ENCODE results near the gene LSM5.
"Not testable (repeated sequence)": the region's sequence is repeated elsewhere in the genome, so short reads cannot be mapped to it uniquely, and the experiment has no call there.

The LSM5 gene

GRCh38 chr7:32501522-32501921 lies 11.3 kb upstream of the LSM5 start:
- no peak for DNase-seq

DNA sequence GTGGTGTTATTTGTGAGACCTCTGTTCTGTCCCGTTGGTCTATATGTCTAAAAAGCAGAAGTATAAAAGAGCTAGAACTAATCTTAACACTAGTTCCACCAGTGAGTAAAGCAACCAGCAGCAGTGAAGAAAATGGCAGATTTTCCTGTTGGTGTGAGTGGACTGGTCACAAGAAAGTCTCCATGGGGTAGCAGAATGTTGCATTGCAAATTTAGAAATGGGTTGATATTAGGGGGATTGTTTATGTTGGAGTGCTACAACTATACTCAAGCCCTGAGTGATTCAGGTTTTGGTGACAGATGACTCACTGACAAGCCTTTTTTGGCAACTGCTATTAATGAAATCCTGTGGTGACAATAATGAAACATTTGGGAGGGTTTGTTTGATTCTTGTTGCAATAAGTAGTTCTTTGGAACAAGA lies 10.8 kb upstream of the LSM5 start:
- DNase-seq, result no peak

GRCh38 chr7:32500216-32500615 lies 10.0 kb upstream of the LSM5 start:
- DNase-seq, result not testable (repeated sequence)

DNA sequence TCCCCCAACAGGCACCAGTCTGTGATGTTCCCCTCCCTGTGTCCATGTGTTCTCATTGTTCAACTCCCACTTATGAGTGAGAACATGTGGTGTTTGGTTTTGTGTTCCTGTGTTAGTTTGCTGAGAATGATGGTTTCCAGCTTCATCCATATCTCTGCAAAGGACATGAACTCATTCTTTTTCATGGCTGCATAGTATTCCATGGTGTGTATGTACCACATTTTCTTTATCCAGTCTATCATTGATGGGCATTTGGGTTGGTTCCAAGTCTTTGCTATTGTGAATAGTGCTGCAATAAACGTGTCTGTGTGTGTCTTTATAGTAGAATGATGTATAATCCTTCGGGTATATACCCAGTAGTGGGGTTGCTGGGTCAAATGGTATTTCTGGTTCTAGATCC lies 9.6 kb upstream of the LSM5 start:
- DNase-seq, result not testable (repeated sequence)

DNA sequence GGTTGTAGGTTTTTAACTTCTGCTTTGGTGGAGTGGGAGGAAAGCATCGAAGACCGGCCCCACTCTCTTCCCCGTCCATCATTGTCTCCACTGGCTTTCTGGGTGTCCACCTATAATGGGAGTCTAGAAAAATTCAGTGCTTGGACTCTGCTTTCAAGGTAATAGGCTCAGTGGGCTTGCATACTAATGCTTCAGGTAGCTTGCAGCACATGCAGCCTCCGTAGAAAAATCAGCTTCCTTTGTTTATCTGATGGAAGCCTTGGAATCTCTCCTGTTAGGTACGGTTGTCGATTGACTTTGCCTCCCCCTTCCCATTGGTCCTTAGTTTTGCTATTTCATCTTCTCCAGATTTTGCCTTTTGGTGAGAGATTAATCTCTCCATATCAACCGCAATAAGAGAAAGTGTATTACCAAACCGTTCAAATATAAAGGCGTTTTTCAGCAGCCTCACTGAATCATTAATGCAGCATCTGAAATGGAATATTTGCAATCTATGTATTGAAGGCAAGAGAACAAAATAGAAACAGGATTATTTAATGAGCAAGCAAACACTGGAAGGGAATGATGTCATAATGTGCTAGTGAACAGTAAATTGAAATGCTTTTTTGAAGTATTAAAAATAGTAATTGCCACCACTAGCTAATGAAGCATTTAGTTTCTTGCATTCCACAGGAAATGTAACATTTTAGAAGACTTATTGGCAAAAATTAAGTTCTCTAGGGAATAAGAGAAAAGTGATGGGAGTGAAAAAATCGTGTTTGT lies 6.1 kb upstream of the LSM5 start:
- DNase-seq, result peak; percentile 47

GRCh38 chr7:32495298-32496051 lies 5.3 kb upstream of the LSM5 start, which contains the start of gene AVL9:
Gene AVL9, plus strand, starts transcription at chr7:32495489. Its CDS starts 221 bp downstream, at chr7:32495710.
- peak; percentile 90 for DNase-seq

- no peak for DNase-seq
These were observed 4.7 kb upstream of the LSM5 start for GRCh38 chr7:32494946-32495297.

- DNase-seq, result no peak
These were observed 423 bp downstream of the LSM5 start for GRCh38 chr7:32489788-32490126.

- DNase-seq, result no peak
These were observed 8.3 kb downstream of the LSM5 start for GRCh38 chr7:32481921-32482320.

GRCh38 chr7:32481176-32481575 lies 9.0 kb downstream of the LSM5 start:
- DNase-seq, result no peak

- peak; percentile 56 for DNase-seq
These were observed 10.5 kb downstream of the LSM5 start for GRCh38 chr7:32479574-32480200.

- no peak for DNase-seq
These were observed 12.6 kb downstream of the LSM5 start for GRCh38 chr7:32477649-32477980.

DNA sequence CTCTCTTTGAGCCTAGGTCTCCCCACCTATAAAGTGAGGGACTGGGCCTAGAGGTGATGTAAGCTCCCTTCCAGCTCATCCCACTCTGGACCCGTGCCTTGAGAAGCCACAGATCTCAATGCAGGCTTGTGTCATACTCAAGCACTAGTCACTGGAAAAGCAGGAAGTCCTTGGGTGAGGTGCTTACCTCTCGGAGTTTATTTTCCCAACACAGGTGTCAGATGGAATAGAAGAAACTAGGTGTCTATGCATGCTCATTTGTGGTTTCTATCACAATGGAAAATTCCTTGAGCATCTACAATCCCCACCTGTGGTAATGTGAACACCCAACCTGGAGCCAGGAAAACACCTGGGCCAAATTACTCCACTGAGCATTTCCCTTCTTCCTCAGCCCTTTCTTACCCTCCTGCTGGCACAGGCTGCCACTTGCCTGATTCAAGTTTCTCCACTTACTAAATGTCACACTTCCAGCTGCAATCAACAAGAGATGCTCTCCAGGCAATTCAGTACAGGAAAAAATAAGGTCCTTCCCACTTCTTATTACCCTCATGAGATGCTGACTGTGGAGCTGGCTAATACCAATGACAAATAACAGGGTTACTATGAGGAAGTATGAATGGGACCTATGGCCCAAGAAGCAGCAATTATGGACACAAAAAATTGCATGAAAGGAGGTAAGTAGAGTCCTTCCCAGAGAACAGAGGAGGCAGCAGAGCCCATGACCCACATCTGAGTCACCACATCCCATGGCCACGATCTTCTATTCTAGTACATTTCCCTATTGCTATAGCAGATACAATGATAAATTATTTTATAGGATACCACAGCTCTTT lies 13.1 kb downstream of the LSM5 start:
- DNase-seq, result no peak

- no peak for DNase-seq
These were observed 16.2 kb downstream of the LSM5 start for GRCh38 chr7:32474008-32474407.

DNA sequence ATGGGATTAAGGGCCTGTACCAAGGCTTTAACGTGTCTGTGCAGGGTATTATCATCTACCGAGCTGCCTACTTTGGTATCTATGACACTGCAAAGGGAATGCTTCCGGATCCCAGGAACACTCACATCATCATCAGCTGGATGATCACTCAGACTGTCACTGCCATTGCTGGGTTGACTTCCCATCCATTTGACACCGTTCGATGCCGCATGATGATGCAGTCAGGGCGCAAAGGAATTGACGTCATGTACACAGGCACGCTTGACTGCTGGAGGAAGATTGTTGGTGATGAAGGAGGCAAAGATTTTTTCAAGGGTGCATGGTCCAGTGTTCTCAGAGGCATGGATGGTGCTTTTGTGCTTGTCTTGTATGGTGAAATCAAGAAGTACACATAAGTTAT lies 18.2 kb downstream of the LSM5 start:
- DNase-seq, result no peak

DNA sequence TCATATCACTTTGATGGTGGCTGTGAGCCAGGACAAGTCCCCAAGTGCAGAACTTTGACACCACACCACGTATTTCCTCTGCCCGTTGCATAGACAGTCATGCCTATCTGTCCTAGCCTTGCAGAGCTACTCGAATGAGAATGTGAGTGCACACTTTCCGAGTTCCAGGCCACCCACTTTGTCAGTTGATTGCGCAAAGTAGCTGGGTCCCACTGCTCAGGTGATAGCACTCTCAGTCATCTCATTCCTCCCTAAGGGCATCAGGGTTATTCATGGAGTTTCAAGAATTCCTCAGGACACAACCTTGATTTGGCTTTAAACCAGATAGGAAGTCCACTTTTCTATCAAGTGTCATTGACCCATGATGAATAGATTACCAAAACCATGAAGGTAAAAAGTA lies 19.3 kb downstream of the LSM5 start:
- no peak for DNase-seq

GRCh38 chr7:32470004-32470403 lies 20.2 kb downstream of the LSM5 start:
- not testable (repeated sequence) for DNase-seq

GRCh38 chr7:32464641-32465416 lies 25.4 kb downstream of the LSM5 start:
- DNase-seq, result not testable (repeated sequence)

- peak; percentile 42 for DNase-seq
These were observed 27.2 kb downstream of the LSM5 start for GRCh38 chr7:32462977-32463376.

- no peak for DNase-seq
These were observed 27.7 kb downstream of the LSM5 start for GRCh38 chr7:32462451-32462850.

DNA sequence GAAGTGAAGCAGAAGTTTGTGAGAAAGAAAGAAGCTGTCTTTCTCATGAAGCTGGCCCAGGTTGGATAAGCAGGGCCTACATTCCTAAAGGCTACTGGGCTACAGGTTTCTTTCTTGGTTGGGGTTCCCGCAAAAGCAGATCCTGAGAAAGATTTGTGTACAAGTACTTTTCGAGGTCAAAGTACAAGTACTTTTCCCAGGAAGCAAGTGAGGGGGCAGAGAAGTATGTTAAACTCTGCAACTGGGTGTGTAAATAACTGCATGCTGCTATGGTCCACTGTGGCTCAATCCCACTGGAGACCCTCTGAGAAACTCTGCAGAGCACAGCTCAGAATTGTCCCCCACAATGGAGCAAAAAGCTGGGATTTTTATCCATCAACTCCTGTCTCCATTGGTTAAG lies 28.7 kb downstream of the LSM5 start:
- no peak for DNase-seq

- DNase-seq, result no peak
These were observed 30.4 kb downstream of the LSM5 start for GRCh38 chr7:32459788-32460187.

All from NCI-H1105 treated with DMSO at 0.1 percent for 48 hours (cell line).